Measurements from ENCODE around the gene MOB3B.
"Not testable (repeated sequence)": the region's sequence is repeated elsewhere in the genome, so short reads cannot be mapped to it uniquely, and the experiment has no call there.

Gene MOB3B

DNA sequence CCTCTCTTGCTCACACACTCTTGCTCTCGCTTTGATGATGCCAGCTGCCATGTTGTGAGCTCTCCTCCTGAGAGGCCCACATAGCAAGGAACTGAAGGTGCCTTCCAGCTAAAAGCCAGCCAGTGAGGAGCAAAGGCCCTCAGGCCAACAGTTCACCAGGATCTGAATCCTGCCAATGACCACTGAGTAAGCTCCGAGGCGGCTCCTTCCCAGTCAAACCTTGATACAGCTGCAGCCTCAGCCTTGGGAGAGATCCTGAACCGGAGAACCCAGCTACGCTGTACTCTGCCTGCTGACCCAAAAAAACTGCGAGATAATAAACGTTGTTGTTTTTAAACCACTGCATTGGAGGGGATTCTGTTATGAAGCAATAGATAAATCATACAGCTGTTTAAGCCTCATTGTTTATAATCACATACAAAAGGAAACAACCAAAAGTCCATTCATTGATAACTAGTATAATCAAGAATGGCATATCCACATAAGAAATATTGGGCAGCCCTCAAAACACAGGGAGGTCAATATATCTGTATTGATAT lies 54.5 kb downstream of the MOB3B start:
- DNase-seq (ENCODE audit: low read depth, low spot score): no peak

DNA sequence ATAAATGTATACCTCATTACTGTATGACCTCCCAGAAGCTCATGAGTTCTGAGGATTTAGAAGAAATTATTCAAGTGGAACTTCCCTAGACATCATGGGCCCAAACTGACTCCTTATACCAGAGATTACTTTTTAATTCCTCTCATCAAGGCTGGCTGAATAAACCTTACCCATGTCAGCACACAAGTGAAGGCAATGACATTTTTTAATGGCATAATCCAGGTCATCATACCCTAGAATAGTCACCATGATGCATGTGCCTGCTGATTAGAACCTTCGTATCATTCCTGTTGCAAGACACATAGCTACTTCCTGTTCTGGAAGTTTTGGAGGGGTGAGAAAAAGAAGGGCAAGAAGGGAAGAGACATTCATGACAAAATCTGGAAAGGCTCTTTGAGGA lies 55.3 kb downstream of the MOB3B start:
- no peak for DNase-seq (ENCODE audit: low read depth, low spot score)

DNA sequence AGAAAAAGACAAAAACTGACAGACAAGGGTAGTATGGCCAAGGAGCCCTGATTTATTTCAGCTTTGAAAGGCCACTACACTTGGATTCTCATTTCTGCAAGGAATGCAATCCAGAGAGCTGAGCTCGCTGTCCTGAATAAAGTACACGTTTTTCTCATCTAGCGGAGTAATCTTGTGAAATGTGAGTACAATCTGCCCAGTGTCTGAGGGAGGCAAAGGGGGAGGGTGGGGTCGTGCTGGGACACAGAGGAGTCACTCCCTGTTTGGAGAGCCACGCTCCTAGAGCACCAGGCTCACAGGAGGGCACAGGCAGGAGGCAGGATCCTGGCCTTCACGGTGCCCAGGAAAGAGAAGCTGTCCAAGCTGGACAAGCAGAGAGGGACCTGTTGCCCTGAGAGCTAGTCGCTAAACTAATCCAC lies 56.5 kb downstream of the MOB3B start:
- no peak for DNase-seq (ENCODE audit: low read depth, low spot score)

DNA sequence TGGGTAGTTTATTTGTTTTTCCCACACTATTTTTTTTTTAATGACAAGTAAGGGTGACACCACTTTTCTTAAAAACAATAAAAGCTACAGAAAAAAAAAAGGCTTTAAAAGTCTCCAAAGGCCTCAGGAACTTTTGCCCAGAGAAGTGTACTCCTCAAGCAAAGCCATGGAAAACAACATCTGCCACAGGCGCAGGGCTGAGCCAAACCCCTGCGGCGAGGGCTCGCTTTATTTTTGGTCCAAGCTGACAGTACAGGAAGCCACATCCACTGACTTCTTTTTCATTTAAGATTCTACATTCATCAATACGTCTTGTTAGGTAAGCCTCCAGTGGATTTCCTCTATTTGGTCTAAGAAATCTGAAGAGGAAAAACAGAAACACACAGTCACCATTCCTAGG lies 57.4 kb downstream of the MOB3B start:
- DNase-seq (ENCODE audit: low read depth, low spot score): no peak

DNA sequence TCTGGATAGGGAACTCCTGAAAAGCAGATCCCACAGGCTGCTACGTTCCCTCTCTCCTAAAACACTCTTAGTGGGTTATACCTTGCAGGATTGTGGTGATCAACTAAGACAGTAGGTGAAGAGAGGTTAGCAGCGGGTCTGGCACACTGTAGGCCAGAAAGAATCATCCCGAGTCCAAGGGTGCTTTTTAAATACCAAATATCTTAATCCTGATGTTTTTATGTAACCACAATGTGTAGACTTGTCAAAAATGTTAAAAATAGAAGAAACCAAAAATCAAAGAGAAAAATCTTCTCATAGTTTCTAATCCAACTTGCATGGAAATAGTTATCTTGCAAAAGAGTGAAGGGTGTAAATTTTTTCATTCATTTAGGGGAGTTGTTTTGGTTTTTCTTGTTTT lies 57.8 kb downstream of the MOB3B start:
- no peak for DNase-seq (ENCODE audit: low read depth, low spot score)

DNA sequence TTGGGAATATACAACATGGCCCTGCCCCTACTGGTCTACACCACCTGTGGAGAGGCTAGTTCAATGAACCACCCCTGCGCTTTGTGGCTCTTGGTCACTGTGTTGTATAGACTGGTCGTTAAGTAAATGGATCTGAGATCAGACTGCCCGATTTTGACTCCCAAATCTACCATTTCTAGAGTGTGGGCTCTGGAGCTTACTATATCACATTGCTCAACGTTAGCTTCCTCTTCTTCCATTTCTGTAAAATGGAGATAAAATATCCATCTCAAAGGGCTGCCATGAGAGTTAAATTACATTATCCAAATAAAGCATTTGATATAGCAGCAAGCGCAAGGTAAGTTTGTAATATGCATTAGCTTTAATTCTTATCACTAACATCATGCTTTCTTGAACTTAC lies 58.2 kb downstream of the MOB3B start:
- no peak for DNase-seq (ENCODE audit: low read depth, low spot score)

DNA sequence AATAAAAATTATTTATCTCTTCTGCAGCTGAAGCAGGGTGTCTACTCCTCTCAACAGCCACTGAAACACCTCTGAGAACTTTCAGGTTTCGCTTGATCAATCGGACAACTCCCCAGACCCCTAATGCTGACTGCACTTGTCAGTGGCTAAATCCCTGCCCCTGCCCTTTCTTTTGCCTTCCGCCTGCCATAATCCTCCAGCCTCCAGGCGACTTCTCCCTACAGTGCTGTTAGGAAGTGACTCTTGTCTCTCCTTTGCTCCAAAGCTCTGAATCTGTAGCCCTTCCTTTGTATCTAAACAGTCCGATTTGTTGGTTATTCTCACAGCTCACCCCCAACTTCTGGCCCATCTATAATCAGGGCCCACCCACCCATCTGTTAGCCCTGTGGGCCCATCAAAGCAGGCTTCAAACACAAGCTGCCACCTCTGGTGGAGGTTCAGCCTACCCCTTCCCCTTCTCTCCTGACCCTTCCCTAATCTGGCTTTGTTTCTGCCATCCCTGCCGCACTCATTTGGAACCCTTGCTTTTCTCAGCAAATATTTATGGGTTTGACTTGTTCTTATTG lies 59.2 kb downstream of the MOB3B start:
- DNase-seq (ENCODE audit: low read depth, low spot score): no peak

DNA sequence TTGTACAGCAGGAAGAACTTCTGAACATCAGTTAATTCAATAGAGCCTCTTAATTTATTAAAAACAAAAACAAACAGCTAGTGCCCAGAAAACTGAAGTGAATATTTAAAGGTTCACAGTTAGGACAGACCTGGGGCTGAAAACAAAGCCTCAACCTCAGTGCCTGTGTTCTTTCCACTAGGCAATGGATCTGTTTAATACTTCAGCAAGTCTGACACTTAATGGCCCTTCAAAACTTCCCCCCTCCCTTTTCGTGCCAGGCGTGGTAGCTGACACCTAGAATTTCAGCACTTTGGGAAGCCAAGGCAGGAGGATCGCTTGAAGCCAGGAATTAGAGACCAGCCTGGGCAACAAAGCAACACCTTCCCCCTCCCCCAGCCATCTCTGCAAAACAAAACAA lies 60.1 kb downstream of the MOB3B start:
- no peak for DNase-seq (ENCODE audit: low read depth, low spot score)

DNA sequence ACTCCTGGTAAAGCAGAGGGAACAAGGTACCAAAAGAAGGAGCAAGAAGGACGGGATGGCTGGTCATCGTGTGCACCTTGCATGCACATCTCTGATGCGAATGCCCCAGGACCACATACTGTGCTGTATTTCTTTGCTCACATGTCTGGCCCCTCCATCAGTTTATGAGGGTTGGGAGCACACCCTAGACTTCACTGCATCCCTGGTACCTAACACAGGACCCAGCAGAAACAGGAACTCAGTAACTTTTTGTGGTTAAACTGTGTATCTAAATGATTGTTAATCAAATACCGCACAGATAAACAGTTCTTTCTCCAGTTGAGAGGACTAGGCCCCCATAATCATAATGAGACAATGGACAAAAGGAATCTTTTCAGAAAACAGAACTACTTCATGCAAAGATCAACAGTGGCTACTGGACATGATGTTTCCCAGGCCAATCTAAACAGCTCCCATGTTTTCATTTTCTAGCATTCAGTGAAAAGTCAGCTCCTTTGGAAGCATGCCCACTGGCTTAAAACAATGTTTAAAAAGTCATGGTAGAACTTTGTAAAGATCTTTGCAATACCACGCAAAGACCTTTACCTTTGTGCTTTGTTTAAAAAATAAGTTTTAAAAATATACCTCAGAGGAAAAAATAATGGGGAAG lies 61.0 kb downstream of the MOB3B start:
- no peak for DNase-seq (ENCODE audit: low read depth, low spot score)

DNA sequence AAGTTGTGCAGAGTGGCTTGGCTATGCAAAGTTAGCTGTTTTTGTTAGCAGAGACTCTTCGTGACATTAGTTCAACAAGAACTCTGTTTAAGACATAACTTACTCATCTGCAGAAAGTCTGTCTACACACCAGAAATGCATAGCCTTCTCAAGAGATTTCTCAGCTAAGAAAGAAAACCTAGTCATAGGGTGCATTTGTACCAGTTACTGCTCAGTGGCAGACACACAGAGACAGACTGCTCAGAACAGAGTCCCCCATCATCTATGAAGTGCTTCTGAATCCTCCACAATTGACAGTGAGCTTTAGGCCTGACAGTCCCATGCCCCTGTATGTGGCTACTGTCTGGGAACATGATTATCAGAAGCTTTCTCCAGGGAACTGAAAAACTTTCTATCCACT lies 61.6 kb downstream of the MOB3B start:
- no peak for DNase-seq (ENCODE audit: low read depth, low spot score)

DNA sequence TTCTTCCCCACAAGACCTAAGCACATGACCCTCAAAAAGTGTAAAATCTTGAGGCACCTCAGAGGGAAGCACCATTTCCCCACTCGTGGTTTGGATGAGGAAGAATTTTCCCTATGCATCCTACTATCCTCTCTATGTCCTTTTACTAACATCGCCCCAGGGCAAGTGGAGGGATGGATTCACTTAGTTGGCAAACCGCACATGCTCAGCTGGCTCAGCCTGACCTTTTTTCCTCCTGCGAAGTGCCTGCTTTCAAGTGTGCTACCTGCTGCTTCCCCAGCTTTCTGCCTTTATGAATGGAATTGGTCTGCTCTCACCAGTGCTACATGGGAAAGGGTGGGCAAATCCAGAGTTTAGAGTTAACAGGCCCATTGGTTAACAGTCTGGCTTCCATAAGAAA lies 62.1 kb downstream of the MOB3B start:
- no peak for DNase-seq (ENCODE audit: low read depth, low spot score)

DNA sequence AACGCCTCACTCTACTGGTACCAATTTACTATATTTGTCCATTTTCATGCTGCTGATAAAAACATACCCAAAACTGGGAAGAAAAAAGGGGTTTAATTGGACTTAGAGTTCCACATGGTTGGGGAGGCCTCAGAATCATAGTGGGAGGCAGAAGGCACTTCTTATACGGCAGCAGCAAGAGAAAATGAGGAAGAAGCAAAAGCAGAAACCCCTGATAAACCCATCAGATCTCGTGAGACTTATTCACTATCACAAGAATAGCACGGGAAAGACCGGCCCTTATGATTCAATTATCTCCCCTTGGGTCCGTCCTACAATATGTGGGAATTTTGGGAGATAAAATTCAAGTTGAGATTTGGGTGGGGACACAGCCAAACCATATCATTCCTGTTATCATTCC lies 63.1 kb downstream of the MOB3B start:
- DNase-seq (ENCODE audit: low read depth, low spot score): not testable (repeated sequence)

DNA sequence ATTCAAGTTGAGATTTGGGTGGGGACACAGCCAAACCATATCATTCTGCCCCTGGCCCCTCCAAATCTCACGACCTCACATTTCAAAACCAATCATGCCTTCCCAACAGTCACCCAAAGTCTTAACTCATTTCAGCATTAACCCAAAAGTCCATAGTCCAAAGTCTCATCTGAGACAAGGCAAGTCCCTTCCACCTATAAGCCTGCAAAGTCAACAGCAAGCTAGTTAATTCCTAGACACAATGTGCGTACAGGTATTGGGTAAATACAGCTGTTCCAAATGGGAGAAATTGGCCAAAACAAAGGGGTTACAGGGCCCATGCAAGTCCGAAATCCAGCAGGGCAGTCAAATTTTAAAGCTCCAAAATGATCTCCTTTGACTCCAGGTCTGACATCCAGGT lies 64.7 kb downstream of the MOB3B start:
- not testable (repeated sequence) for DNase-seq (ENCODE audit: low read depth, low spot score)

DNA sequence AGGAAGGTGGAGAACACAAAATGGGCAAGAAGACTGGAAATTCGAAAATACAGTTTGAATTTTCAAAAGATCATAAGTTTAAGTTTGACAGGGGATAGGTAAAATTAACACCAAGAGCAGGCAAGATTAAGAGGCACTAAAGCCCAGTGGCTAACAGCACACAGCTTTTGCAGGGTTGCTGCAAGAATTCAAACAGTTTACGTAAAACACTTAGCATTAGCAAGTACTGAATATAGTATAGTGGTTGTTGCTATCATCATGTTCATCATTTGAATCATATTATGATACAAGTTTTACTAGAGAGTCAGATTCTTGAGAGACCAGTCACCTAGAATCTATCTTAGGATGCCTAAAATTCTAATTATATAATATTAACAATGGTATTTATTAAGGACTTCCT lies 66.8 kb downstream of the MOB3B start:
- no peak for DNase-seq (ENCODE audit: low read depth, low spot score)

DNA sequence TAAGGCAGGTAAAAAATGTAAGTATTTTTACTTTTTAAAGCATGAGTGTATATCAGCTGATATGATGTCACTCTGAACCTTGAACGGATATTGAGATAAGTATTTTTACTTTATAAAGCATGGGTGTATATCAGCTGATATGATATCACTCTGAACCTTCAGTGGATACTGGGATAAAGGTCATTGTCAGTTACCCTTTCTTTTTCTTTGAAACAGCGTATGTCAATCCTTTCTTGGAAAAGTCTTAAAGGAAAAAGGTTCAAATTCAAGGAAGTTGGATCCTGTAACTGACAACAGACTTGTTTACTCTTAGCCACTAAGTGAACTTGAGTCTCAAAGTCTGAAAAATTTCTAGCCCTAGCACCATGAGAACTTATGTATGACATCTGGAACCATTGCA lies 67.2 kb downstream of the MOB3B start:
- DNase-seq (ENCODE audit: low read depth, low spot score): no peak

DNA sequence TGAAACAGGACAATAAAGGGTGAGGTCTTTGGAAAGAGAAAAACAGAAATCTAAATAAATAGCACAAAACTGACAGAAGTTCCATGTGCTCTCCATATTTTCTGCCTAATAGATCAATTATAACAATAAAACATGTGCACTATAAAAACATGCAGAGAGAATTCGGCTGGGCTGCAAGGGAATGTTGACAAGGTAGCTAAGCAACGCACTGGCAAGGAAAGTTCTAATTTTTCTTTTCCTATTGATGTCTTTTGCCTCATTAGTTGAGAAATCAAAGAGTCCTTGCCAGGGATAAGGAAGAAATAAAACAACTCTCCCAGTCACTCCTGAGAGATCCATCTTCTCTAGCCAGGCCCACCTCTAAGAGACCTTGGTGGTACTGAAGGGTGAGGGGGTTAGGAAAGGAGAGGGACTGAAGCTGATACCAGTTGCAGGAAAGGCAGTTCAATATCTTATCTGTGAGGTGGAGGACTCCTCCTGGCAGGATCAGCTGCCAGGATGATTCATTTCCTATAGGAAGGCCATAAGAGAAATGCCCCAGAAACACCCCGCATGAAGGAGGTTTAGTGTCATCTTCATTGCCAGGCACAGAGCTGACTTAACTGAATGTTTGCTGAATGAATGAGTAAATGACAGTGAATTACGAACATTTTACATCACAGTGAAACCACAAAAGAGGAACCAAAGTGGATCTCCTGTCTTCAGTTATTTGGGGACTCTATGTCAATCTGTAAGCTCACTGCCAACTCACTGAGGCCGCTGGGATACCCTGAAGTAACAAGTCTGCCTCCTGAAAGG lies 69.2 kb downstream of the MOB3B start:
- no peak for DNase-seq (ENCODE audit: low read depth, low spot score)

DNA sequence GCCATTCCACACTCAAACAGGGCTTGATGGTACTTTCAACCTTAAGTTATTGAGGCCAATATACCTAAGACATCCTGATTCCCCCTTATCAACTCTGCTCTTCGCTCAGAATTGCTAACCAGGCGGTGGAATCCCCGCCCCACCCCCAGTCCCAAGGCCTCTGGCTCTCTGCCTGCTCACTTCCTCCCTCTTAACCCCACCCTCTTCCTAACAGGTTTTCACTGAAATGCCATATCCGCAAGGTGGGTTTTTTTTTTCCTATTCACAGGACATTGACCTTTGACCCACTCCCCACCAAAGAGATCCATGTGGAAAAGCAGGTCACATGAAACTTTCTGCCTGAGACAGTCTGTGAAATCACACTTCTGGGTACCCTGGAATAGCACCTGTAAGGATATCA lies 72.2 kb downstream of the MOB3B start:
- DNase-seq (ENCODE audit: low read depth, low spot score): no peak

DNA sequence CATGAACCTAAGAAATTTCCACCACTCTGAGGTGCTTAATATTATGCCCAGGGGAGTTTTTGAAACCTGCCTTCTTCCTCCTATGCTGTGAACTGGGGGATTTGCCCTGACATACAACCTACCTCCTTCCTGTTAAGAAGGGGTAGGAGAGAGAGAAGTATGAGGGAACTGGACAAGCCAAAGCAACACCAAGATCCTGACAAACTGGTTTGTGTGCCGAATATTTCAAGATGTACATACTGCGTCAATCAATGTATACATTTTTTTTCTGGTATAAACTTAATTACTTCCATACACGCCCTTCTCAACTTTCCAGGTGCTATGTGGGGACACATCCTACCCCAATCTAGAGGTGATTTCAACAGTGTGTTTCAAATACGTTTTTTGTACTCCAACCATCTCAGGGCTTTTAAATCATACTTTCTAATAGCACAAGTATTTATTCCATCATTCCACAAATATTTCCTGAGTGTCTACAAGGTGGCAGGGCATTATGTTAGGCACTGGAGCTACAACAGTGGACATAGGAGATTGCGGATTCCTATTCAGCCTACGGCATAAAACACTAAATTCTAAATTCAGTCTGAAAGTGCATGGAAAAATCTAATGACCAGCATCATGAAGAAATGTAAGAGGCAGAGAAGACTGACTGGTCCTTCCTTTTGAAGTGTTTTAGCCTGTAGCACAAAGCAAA lies 75.6 kb downstream of the MOB3B start:
- DNase-seq (ENCODE audit: low read depth, low spot score): no peak

DNA sequence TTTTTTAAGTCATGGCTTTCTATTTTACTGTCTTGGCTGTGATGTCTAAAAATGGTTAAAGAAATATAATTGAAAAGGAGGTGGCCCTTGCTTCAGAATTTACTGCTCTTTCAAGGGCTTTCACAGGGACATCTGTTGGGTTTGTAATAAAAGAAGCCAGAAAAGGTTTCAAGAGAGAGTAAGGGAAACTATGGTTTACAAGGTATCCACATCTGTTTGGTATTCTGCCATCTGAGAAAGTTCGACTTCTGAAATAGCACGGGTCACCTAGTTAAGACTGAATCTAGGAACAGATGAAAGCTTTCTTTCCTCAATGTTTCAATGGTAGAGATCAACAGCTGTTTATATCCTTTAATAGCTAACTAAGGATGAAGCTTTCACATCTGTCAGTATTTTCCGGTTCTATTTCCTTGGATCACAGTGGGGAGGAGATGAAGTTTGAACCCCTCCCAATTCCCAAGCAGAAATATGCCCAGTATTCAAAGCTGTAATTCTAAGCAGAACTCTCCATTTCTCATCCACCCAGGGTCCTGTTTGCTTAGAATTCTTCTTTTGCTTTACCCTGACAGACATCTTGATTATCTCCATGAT lies 78.3 kb downstream of the MOB3B start:
- DNase-seq (ENCODE audit: low read depth, low spot score): no peak

DNA sequence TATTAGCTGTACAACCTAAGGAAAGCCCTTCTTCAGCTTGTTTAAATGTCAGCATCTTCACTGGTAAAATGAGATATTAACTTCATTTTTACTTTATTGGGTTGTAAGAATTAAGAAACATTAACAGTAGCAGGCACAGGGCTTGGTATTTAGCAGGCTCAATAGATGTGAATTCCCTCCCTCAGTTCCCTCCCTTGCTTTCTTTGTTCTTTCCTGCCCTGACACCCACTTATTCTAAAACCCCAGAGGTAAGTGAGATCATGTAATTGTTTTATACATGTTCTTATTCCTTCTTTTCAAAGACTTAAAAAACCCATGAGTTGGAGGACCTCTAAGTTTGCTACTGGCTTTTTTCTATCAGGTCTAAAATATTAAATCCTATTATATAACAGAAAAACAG lies 78.9 kb downstream of the MOB3B start:
- no peak for DNase-seq (ENCODE audit: low read depth, low spot score)

DNA sequence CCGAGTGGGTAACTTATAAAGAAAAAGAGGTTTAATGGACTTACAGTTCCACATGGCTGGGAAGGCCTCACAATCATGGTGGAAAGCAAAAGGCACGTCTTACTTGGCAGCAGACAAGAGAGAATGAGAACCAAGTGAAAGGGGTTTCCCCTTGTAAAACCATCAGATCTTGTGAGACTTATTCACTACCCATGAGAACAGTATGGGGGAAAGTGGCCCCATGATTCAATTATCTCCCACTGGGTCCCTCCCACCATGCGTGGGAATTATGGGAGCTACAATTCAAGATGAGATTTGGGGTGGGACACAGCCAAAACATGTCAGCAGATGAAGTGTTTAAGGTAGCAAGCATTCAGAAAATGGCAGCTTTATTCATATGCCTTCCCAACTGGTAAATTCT lies 81.3 kb downstream of the MOB3B start:
- not testable (repeated sequence) for DNase-seq (ENCODE audit: low read depth, low spot score)

All from activated naive CD8-positive, alpha-beta T cell treated with anti-CD3 and anti-CD28 coated beads, Interleukin-2, amount 50 U/mL, for 16 hours (primary cell).